Muscle of leg (tissue), 16 donors: ENCODE measurements around the gene KLF9. TPM values are rescaled to one million over a fixed set of nuclear protein-coding genes. Genes with fewer than 3 reads are reported as not detected.

Experiments used
- DNase-seq: peaks from one replicate; pipeline ENCODE4 v3.0.0; 2013
- H3K27ac ChIP-seq: one replicate; pipeline ENCODE4 v1.5.1; 2013; ENCODE audit warnings: mild to moderate bottlenecking, low read length, control low read depth
- H3K27me3 ChIP-seq: one replicate; pipeline ENCODE4 v1.6.1; 2013; ENCODE audit warnings: low read length; ENCODE audit not compliant: control insufficient read depth, insufficient read depth
- H3K36me3 ChIP-seq: one replicate; pipeline ENCODE4 v1.6.1; 2013; ENCODE audit warnings: low read length; ENCODE audit not compliant: control insufficient read depth, insufficient read depth
- H3K4me1 ChIP-seq: one replicate; pipeline ENCODE4 v1.6.1; 2013; ENCODE audit warnings: low read length; ENCODE audit not compliant: control insufficient read depth, insufficient read depth
- H3K4me3 ChIP-seq: one replicate; pipeline ENCODE4 v1.5.1; 2013; ENCODE audit warnings: low read length, control low read depth
- H3K9me3 ChIP-seq: replicated peaks from 2 replicates; pipeline ENCODE4 v1.6.1; 2013; ENCODE audit warnings: low read depth, low read length; ENCODE audit not compliant: control insufficient read depth
- WGBS: methylation state at CpG from one replicate; pipeline ENCODE4 v1.1.5; 2013; ENCODE audit warnings: missing lambda C conversion rate; ENCODE audit not compliant: insufficient coverage; 5-methylcytosine and 5-hydroxymethylcytosine counted together
- long read RNA-seq, 11 donors: transcript quantifications; one replicate each; lab custom pipeline, GENCODE V29; 2026
- polyA plus RNA-seq, 8 donors: library from polyadenylated mRNA; unstranded; fragments of 120-200 nt; gene quantifications; one replicate each; pipeline versions ENCODE4 v1.2.1 to v1.2.3, GENCODE V29; 2013; ENCODE audit warnings: inconsistent platforms in 1 of 8, low replicate concordance in 1 of 8; ENCODE audit not compliant: insufficient read length in 8 of 8, insufficient read depth in 1 of 8
- total RNA-seq: library from RNA; stranded (reverse); fragments of 120-200 nt; gene quantifications from one replicate; pipeline ENCODE4 v1.2.4, GENCODE V29; 2013

KLF9 gene
- total RNA-seq = 1.4 TPM
- 1 to 10 TPM; 1.3 to 3.8 (median 2.0) TPM for polyA plus RNA-seq
- long read RNA-seq, donor 1 = 0 reads
- long read RNA-seq, donor 2 = 0 reads
- long read RNA-seq, donor 3, full-length matches to known transcripts = 1 of 1 reads
- long read RNA-seq, donor 3, partial matches to known transcripts = 0 of 1 reads
- long read RNA-seq, donor 3, other reads (novel, unspliced or antisense) = 0 of 1 reads
- long read RNA-seq, donor 4 = 0 reads
- long read RNA-seq, donor 5, full-length matches to known transcripts = 2 of 2 reads
- long read RNA-seq, donor 5, partial matches to known transcripts = 0 of 2 reads
- long read RNA-seq, donor 5, other reads (novel, unspliced or antisense) = 0 of 2 reads
- long read RNA-seq, donor 6, full-length matches to known transcripts = 2 of 2 reads
- long read RNA-seq, donor 6, partial matches to known transcripts = 0 of 2 reads
- long read RNA-seq, donor 6, other reads (novel, unspliced or antisense) = 0 of 2 reads
- long read RNA-seq, donor 7 = 0 reads
- long read RNA-seq, donor 8 = 0 reads
- long read RNA-seq, donor 9, full-length matches to known transcripts = 1 of 1 reads
- long read RNA-seq, donor 9, partial matches to known transcripts = 0 of 1 reads
- long read RNA-seq, donor 9, other reads (novel, unspliced or antisense) = 0 of 1 reads
- long read RNA-seq, donor 10 = 0 reads
- long read RNA-seq, donor 11, full-length matches to known transcripts = 1 of 1 reads
- long read RNA-seq, donor 11, partial matches to known transcripts = 0 of 1 reads
- long read RNA-seq, donor 11, other reads (novel, unspliced or antisense) = 0 of 1 reads

DNA sequence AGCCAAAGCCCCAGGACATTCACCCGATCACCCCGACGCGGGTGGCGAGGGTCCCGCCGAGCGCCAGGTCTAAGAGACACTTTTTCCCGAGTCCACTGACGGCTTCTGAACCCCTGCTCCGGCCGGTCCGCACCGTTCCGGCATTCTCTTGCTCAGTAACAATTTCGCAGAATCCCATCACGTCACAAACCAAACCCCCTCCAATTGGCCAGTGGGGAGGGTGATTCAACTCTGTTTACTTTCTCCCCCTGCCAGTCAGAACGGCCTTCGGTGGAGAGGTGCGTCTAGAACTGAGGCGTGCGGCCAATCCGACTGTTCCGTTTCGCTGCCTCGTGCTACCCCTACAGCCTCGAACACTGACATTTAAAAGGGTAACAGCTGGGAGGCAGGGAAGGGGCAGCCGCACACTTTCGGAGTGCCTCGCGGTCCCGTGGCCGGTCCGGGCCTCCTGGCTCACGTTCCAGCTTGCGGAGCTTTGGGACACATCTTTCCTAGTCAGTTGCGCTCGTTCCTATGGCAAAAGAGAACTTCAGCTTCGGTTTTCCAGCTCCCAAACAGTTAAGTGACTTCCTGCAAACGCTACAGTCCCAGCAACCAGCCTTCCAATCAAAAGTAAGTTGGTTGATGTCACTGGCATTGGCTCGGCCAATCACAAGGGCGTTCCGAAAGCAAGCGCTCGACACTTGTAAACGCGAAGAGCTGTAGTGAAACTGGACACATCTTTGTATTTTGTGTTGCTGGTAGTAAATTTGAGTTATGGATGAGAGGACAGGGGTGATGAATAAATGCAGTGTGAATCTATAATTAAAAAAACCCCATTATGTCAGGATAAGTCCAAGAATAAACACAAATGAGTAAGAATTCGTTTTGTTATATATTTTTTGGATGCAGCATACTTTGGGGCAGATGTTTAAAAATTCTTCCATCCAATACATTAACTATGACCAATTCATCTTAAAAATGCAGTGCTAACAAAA is at the start of gene KLF9:
Gene KLF9, minus strand, starts transcription at position 859 of the 977 bp plus-strand sequence. CDS start 1,294 bp downstream, outside the sequence.
- peak within 1 kb of the TSS; percentile 97 for H3K27ac ChIP-seq
- H3K36me3 ChIP-seq = no peaks in the 10 kb centered on the region
- H3K9me3 ChIP-seq = no peaks in the 10 kb centered on the region
- peak; percentile 99 for DNase-seq
- peak within 1 kb of the TSS; percentile 67 for H3K4me3 ChIP-seq
- H3K4me1 ChIP-seq = peaks cover 32% of the 10 kb centered on the region
- WGBS = 1% methylated on average over 37 of the region's 48 CpGs
- peaks cover 36% of the 10 kb centered on the region for H3K27me3 ChIP-seq

DNA sequence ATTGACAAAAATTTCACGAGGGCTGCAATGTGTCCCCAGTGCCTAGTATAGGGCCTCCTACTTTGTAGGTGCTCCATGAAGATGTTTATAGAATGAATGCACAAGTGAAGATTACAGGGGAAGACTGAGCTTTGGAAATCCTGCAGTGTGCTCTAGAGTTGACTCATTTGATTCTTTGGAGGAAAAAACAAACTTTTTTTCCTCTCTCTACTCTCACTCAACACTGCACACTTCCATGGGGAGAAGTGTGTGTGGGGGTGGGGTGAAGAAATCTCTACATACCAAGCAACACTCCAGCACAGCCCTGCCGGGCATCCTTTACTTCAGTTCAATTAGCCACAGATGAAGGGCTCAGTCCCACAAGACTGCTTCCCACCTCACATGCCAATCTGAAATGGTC is 49.4 kb upstream of the KLF9 start:
- H3K27ac ChIP-seq = no peak overlapping the region
- no peak overlapping the region for H3K4me3 ChIP-seq
- H3K27me3 ChIP-seq = no peaks in the 10 kb centered on the region
- H3K9me3 ChIP-seq = no peaks in the 10 kb centered on the region
- WGBS = 43% methylated on average over 1 of the region's 2 CpGs
- no peaks in the 10 kb centered on the region for H3K4me1 ChIP-seq
- no peaks in the 10 kb centered on the region for H3K36me3 ChIP-seq
- DNase-seq = no peak

DNA sequence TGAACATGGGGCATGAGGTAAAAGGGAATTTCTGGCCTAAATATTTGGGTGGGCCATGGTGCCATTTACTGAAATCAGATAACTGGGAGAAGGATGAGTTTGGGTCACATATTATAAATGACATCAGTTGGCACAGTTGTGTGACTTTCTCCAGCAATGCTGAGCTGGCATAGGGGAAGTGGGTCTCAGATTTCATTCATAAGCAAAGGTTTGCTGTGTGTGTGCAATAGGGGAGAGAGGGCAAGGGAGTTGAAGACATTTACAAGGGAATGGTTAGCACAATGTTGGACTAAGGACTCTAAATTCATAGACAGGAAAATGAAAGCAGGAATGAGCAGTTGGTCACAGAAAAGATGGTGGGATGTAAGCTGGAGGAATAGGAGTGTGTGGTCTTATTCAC is 47.8 kb upstream of the KLF9 start:
- Histone ChIP-seq H3K27me3 (no peaks in the 10 kb centered on the region), H3K4me1 (no peaks in the 10 kb centered on the region), H3K9me3 (no peaks in the 10 kb centered on the region), H3K27ac (no peak overlapping the region), H3K4me3 (no peak overlapping the region), H3K36me3 (no peaks in the 10 kb centered on the region)
- no peak for DNase-seq

DNA sequence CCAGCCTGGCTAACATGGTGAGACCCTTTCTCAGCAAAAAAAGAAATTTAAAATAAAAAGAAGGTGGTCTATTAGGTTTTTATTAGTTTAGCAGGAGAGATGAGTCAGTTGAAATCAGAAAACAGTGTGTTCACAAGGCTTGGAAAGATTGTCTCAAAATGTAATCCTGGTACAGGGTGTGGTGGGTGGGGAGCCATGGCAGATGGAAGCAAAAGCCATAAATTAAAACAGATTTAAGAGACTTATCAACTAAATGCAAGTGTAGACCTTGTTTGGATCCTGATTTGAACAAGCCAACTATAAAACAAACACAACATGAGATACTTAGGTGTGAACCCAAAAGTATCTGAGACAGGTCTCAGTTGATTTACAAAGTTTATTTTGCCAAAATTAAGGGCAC is 42.8 kb upstream of the KLF9 start:
- Histone ChIP-seq H3K4me1 (peaks cover 4% of the 10 kb centered on the region), H3K4me3 (no peak overlapping the region), H3K9me3 (no peaks in the 10 kb centered on the region), H3K36me3 (no peaks in the 10 kb centered on the region), H3K27me3 (no peaks in the 10 kb centered on the region), H3K27ac (no peak overlapping the region)
- DNase-seq = no peak

DNA sequence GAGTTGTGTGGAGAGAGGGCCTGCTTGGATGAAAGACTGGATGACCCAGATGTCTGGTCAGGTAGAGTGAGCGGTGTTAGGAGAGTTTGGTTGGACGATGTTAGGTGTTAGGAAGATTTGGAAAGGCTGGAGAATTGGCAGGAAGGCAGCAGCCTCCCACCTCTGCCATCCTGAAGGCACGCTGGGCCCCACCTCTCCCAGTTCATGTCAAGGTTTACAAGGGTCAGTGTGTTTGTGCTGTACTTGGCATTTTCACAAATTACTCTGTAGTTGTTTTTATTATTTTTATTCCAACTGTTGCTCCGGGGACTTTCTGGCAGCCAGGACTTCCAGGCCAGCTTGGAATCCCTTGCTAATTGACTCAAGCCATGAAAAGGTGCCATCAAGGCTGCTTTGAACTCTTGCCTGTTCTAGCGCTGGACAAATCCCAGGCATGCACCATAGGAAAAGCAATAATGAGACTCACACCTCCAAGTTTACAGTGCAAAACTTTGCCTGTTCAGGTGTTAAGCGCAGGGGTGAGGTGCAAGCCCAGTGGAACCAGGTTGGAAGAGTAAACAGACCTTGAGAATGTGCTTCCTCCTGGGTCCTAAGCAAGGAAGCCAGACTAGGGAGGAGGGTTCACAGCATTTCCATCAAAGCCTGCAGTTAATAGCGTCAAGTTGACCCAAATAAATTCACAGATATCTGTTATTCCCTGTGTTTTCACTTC is 41.7 kb upstream of the KLF9 start:
- Histone ChIP-seq H3K36me3 (no peaks in the 10 kb centered on the region), H3K4me3 (no peak overlapping the region), H3K27ac (no peak overlapping the region), H3K9me3 (no peaks in the 10 kb centered on the region), H3K27me3 (no peaks in the 10 kb centered on the region), H3K4me1 (peaks cover 4% of the 10 kb centered on the region)
- no peak for DNase-seq
- WGBS = 39% methylated on average over 4 of the region's 7 CpGs

DNA sequence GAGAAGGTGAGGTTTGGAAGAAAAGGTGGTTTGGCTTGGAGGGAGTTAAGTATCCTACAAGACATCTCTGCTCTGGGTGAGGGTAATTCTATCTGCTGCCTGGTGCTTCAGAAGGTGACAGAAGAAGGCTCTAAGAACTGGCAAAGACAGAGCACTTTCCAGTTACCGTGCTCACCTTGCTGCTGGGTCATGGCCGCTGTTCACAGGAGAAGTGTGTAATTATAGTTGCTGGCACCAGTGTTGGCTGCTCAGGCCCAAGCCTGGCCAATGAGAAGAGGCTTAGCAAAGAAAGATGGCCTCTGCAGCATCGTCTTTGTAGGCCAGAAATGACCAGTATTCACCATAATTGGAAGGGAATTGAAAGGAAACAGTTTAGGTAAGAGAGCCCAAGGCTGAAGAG is 37.9 kb upstream of the KLF9 start:
- H3K27me3 ChIP-seq = peaks cover 2% of the 10 kb centered on the region
- H3K27ac ChIP-seq = no peak overlapping the region
- no peak for DNase-seq
- no peak overlapping the region for H3K4me3 ChIP-seq
- H3K36me3 ChIP-seq = no peaks in the 10 kb centered on the region
- peaks cover 4% of the 10 kb centered on the region for H3K4me1 ChIP-seq
- no peaks in the 10 kb centered on the region for H3K9me3 ChIP-seq
- 88% methylated on average over 2 of the region's 3 CpGs for WGBS

DNA sequence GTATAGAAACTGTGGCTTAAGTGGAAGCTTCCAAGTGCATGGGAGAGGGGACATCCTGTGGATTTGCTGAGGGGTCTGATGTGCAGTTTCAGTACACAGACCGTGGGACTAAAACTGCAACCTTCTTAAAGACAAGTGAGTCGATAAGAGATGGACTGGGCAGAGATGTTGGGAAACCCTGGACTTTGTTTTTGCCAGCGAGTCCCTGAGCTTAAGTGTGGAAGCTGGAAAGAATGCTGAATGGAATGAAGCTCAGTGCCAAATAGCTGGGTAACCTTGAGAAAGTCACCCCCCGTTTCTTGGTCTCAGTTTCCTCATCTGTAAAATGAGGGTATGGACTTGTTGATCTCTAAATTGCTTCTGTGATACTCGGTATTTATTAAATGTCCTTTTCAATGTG is 37.3 kb upstream of the KLF9 start:
- Histone ChIP-seq H3K27me3 (peaks cover 2% of the 10 kb centered on the region), H3K4me1 (peaks cover 4% of the 10 kb centered on the region), H3K27ac (no peak overlapping the region), H3K9me3 (no peaks in the 10 kb centered on the region), H3K4me3 (no peak overlapping the region), H3K36me3 (no peaks in the 10 kb centered on the region)
- DNase-seq = no peak
- WGBS = 70% methylated on average over 3 of the region's 5 CpGs

DNA sequence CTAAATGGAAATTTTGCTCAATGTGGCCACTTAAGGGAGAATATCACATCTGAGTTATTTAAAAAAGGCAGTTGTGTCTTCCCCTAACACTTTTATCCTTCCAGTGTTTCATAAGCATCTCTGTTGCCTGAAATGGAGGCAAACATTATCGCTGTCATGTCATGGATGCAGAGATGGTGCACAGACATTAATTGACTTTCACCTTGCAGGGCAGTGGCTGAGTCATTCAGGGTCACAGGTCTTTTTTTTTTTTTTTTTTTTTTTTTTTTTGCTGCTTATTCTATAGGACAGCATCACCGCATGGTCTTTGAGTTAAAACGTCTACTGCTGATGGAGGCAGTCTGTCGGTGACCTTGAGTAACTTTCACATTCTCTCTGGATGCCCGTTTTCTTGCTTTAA is 36.3 kb upstream of the KLF9 start:
- WGBS = no CpG with 5 or more reads among the region's 5 CpGs

DNA sequence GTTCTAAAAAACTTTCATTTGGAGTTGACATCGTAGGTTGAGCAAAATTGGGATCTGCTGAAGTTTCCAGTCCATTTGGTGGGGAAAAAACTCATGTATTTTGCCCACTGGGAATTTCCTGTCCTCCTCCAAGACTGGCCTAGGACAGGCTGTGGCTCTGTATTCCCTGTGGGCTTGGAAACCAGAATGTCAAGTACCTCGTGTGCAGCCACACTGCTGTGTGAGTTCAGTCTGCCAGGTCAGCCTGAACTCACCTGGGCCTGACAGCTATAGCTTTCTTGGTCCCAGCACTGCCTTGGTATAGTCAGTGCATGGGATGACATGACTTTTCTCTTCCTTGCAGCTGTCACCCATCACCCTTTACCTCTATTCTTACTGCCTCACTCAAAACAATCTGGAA is 35.0 kb upstream of the KLF9 start:
- H3K27ac ChIP-seq = no peak overlapping the region
- H3K4me1 ChIP-seq = no peaks in the 10 kb centered on the region
- WGBS = 73% methylated on average over 2 of the region's 2 CpGs

More for the DNA sequence above, 36.3 kb upstream of the KLF9 start:
- Histone ChIP-seq H3K9me3 (no peaks in the 10 kb centered on the region), H3K27ac (no peak overlapping the region), H3K36me3 (no peaks in the 10 kb centered on the region), H3K4me3 (no peak overlapping the region), H3K4me1 (no peaks in the 10 kb centered on the region), H3K27me3 (peaks cover 2% of the 10 kb centered on the region)
- DNase-seq = no peak

More for the DNA sequence above, 35.0 kb upstream of the KLF9 start:
- H3K9me3 ChIP-seq = no peaks in the 10 kb centered on the region
- H3K36me3 ChIP-seq = no peaks in the 10 kb centered on the region
- DNase-seq = no peak
- no peak overlapping the region for H3K4me3 ChIP-seq
- H3K27me3 ChIP-seq = peaks cover 2% of the 10 kb centered on the region
